GM23248 (cell line): ENCODE data around the gene OPCML. TPM values are rescaled to one million over a fixed set of nuclear protein-coding genes. Genes with fewer than 3 reads are reported as not detected.

Source experiments
- DNase-seq: peaks from one replicate; pipeline ENCODE4 v3.0.0-alpha.2; 2015
- H2AFZ ChIP-seq: fragments of 200-600 bp; sonication (generic); 2 replicates; pipeline ENCODE4 v1.6.1; 2016; ENCODE audit warnings: antibody characterized with exemption
- H3F3A ChIP-seq: fragments of 200-600 bp; sonication (generic); 2 replicates; pipeline ENCODE4 v1.6.1; 2016; ENCODE audit warnings: mild to moderate bottlenecking, antibody characterized with exemption, mixed run types; ENCODE audit not compliant: insufficient read depth
- H3K27ac ChIP-seq: fragments of 200-600 bp; sonication (generic); 2 replicates; pipeline ENCODE4 v1.5.1; 2016; ENCODE audit warnings: mild to moderate bottlenecking
- H3K27me3 ChIP-seq: fragments of 200-600 bp; sonication (generic); replicated peaks from 2 replicates; pipeline ENCODE4 v1.6.1; 2016; ENCODE audit warnings: mild to moderate bottlenecking; ENCODE audit not compliant: insufficient read depth
- H3K36me3 ChIP-seq: fragments of 200-600 bp; sonication (generic); 2 replicates; pipeline ENCODE4 v1.6.1; 2016; ENCODE audit warnings: low read depth, mild to moderate bottlenecking
- H3K4me1 ChIP-seq: fragments of 200-600 bp; sonication (generic); 2 replicates; pipeline ENCODE4 v1.6.1; 2016; ENCODE audit warnings: mild to moderate bottlenecking; ENCODE audit not compliant: insufficient read depth
- H3K4me2 ChIP-seq: fragments of 200-600 bp; sonication (generic); one replicate; pipeline ENCODE4 v1.6.1; 2016; ENCODE audit warnings: mild to moderate bottlenecking; ENCODE audit not compliant: unreplicated experiment
- H3K4me3 ChIP-seq: fragments of 200-600 bp; sonication (generic); 2 replicates; pipeline ENCODE4 v1.5.1; 2016; ENCODE audit warnings: mild to moderate bottlenecking
- H3K79me2 ChIP-seq: fragments of 200-600 bp; sonication (generic); 2 replicates; pipeline ENCODE4 v1.6.1; 2016; ENCODE audit warnings: mild to moderate bottlenecking; ENCODE audit not compliant: insufficient read depth
- H3K9ac ChIP-seq: fragments of 200-600 bp; sonication (generic); 2 replicates; pipeline ENCODE4 v1.6.1; 2016; ENCODE audit warnings: mild to moderate bottlenecking
- H3K9me2 ChIP-seq: fragments of 200-600 bp; sonication (generic); 2 replicates; pipeline ENCODE4 v1.6.1; 2016; ENCODE audit warnings: mixed run types, mild to moderate bottlenecking, moderate library complexity; ENCODE audit not compliant: insufficient read depth
- H3K9me3 ChIP-seq: fragments of 200-600 bp; sonication (generic); one replicate; pipeline ENCODE4 v1.6.1; 2017; ENCODE audit warnings: low read depth
- H4K20me1 ChIP-seq: fragments of 200-600 bp; sonication (generic); 2 replicates; pipeline ENCODE4 v1.6.0; 2016; ENCODE audit not compliant: insufficient read depth
- EZH2 ChIP-seq: fragments of 200-600 bp; sonication (generic); IDR thresholded peaks from 2 replicates; pipeline ENCODE4 v1.6.1; 2018; ENCODE audit warnings: antibody characterized with exemption, mild to moderate bottlenecking; ENCODE audit not compliant: insufficient read depth, poor library complexity, severe bottlenecking
- EZH2phosphoT487 ChIP-seq: fragments of 200-600 bp; sonication (generic); IDR thresholded peaks from 2 replicates; pipeline ENCODE4 v1.6.1; 2018; ENCODE audit warnings: antibody characterized with exemption, moderate library complexity, mild to moderate bottlenecking, low read depth; ENCODE audit not compliant: insufficient read depth
- WGBS, 2 experiments: methylation state at CpG; one replicate each; pipeline ENCODE4 v1.1.6; 2015 to 2017; ENCODE audit warnings: low lambda C conversion rate in 2 of 2, low coverage in 1 of 2; ENCODE audit errors: missing lambda C conversion rate in 2 of 2; 5-methylcytosine and 5-hydroxymethylcytosine counted together
- in situ Hi-C: fragments of 300-500 bp; cut with MboI; formaldehyde crosslinking; loops from 2 replicates; pipeline ENCODE4 v1.15.0; 2020
- polyA plus RNA-seq: library from polyadenylated mRNA; unstranded; fragments of >200 nt; fragmentation: Nextera tagmentation; extraction: Ambion mirVana; gene quantifications from 2 replicates; pipeline ENCODE4 v1.2.1, GENCODE V29; 2016
- total RNA-seq: library from RNA; depleted of rRNA; stranded (reverse); fragments of >200 nt; shearing (Covaris generic); gene quantifications from 2 replicates; pipeline ENCODE4 v1.2.3, GENCODE V29; 2014

Gene OPCML
- total and polyA plus RNA-seq, 2 experiments from 2014 or later = 0.69 to 1.6 TPM

DNA sequence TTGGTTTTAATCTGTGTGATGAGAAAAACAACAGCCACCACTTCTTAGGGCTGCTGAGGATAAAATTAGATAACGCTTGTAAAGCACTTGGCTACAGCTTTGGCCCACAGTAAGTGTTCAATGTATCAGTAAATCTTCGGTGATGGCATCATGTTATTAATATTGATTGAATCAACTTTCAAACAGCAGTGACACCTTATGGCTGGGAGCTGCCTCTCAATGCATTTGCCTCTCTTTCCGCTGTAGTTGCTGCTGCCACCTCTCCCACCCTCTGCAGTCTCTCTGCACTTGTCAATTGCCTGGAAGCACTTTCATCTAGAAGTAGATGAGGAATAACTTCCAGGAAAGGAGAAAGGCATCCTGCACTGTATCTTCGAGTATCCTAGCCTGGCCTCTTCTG, 491.1 kb downstream of the OPCML start:
- WGBS, 2 experiments = 12 to 22% methylated on average over 4 of the region's 4 CpGs
- no peaks in the 10 kb centered on the region for H3K9me2 ChIP-seq
- no peak overlapping the region for H3K4me3 ChIP-seq
- H3K9me3 ChIP-seq = no peaks in the 10 kb centered on the region
- H3K36me3 ChIP-seq = no peaks in the 10 kb centered on the region
- peaks cover 17% of the 10 kb centered on the region for H3K4me1 ChIP-seq
- no peaks in the 10 kb centered on the region for H3K79me2 ChIP-seq
- H4K20me1 ChIP-seq = no peaks in the 10 kb centered on the region
- TF ChIP-seq EZH2phosphoT487 (no peak), EZH2 (no peak)
- peaks cover 6% of the 10 kb centered on the region; the same call in 1 of the 2 replicates for H3K27me3 ChIP-seq
- no peak overlapping the region for H3K9ac ChIP-seq
- no peak overlapping the region for H3K4me2 ChIP-seq
- no peaks in the 10 kb centered on the region for H3F3A ChIP-seq
- DNase-seq = no peak
- H3K27ac ChIP-seq = no peak overlapping the region
- in situ Hi-C loops = no loop called here
- no peak overlapping the region for H2AFZ ChIP-seq

DNA sequence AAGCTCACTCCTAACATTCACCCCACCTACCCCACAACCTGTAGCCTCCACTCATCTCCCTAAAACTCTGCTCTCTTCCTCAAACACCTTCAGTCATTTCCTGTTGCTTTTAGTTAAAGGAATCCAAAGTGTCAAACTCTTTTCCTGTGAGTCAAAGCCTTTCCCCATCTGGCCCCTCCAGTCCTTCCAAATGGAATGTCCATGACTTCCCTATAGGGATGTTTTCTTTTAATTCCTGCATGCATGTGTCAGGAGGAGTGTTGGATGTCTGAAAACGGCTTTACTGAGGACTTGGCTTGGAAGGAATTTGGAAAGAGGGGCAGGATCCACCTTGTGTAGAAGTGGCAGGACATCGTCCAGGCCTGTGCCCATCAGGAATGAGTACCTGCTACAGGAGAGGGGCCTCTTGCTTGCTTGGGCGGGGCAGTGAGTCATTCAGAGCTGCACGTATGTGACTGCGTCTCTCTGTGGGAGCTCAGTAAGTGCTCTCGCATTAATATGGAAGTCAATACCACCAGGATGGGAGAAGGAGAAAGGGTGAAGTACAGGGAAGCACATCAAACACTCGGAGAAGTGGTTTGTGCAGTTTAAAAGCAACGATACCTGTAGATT, 491.9 kb downstream of the OPCML start:
- Histone ChIP-seq H3K4me2 (peak overlapping the region; percentile 45), H3K4me1 (peaks cover 17% of the 10 kb centered on the region), H3K9me3 (no peaks in the 10 kb centered on the region), H2AFZ (no peak overlapping the region), H3K27me3 (peaks cover 6% of the 10 kb centered on the region; the same call in 1 of the 2 replicates), H4K20me1 (no peaks in the 10 kb centered on the region), H3K9me2 (no peaks in the 10 kb centered on the region), H3K36me3 (no peaks in the 10 kb centered on the region), H3K9ac (no peak overlapping the region), H3F3A (no peaks in the 10 kb centered on the region), H3K27ac (no peak overlapping the region), H3K4me3 (no peak overlapping the region), H3K79me2 (no peaks in the 10 kb centered on the region)
- peak; percentile 61 for DNase-seq
- no peak for TF ChIP-seq EZH2
- no peak for TF ChIP-seq EZH2phosphoT487
- in situ Hi-C loops = no loop called here
- 30 to 37% methylated on average over 8 of the region's 8 CpGs for WGBS, 2 experiments

DNA sequence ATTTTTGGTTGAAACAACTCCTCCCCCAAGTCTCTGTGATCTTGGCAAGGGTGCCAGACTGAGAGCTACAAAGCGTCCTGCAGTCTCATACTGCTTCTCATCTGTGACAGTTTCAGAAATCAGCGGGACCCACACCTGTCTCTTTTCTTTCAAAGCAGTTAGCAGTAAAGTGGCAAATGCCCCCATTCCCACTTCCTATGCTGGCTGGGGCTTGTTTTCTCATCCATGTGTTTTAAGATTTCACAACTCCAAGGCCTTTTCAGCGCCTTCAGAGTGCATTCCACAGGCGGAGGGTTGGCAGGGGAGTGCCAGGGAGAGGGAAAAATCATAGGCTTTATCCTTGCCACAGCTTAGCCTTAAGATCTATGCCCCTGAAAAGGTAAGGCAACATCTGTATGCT, 493.5 kb downstream of the OPCML start:
- Histone ChIP-seq H3K4me1 (peaks cover 17% of the 10 kb centered on the region), H2AFZ (no peak overlapping the region), H3K4me3 (no peak overlapping the region), H3K9me3 (no peaks in the 10 kb centered on the region), H3F3A (no peaks in the 10 kb centered on the region), H3K27ac (no peak overlapping the region), H3K79me2 (no peaks in the 10 kb centered on the region), H4K20me1 (no peaks in the 10 kb centered on the region), H3K27me3 (peaks cover under 1% of the 10 kb centered on the region; the same call in 1 of the 2 replicates), H3K36me3 (no peaks in the 10 kb centered on the region), H3K9me2 (no peaks in the 10 kb centered on the region), H3K9ac (no peak overlapping the region), H3K4me2 (no peak overlapping the region)
- no peak for TF ChIP-seq EZH2
- TF ChIP-seq EZH2phosphoT487 = no peak
- in situ Hi-C loops = no loop called here
- peak; percentile 47 for DNase-seq
- WGBS, 2 experiments = 6% methylated on average over 4 of the region's 4 CpGs

DNA sequence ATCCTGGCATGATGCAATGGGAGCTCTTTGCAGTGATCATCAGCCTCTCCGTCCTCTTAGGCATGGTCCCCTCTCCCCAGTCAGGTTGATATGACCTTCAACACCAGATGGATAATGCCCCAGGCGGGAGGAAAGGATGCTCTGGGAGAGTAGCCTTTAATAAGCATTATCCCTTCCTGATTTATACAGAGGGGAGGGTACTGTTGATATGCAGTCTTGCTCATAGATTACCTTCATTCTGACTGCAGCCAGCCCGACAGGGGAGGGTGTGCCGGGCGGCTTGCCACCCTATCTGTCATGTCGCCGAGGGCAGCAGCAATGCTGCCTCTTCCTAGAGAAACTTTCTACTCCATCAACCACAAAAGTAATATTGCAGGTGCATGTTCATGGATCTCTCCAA, 497.4 kb downstream of the OPCML start:
- peaks cover 5% of the 10 kb centered on the region; the same call in 1 of the 2 replicates for H3K27me3 ChIP-seq
- no peak overlapping the region for H3K27ac ChIP-seq
- no peaks in the 10 kb centered on the region for H3K79me2 ChIP-seq
- no peaks in the 10 kb centered on the region for H4K20me1 ChIP-seq
- H3K9me3 ChIP-seq = no peaks in the 10 kb centered on the region
- TF ChIP-seq EZH2phosphoT487 = no peak
- TF ChIP-seq EZH2 = no peak
- H3K9me2 ChIP-seq = no peaks in the 10 kb centered on the region
- no peak overlapping the region for H3K9ac ChIP-seq
- DNase-seq = no peak
- WGBS, 2 experiments = 50 to 59% methylated on average over 7 of the region's 7 CpGs
- H3F3A ChIP-seq = no peaks in the 10 kb centered on the region
- H3K36me3 ChIP-seq = no peaks in the 10 kb centered on the region
- in situ Hi-C loops = no loop called here
- H3K4me2 ChIP-seq = no peak overlapping the region
- no peak overlapping the region for H3K4me3 ChIP-seq
- H3K4me1 ChIP-seq = 0 out of 2 replicates have a peak, but pooled peaks cover 6% of the 10 kb centered on the region
- no peak overlapping the region for H2AFZ ChIP-seq
